Activated CD4-positive, alpha-beta memory T cell treated with anti-CD3 and anti-CD28 coated beads for 36 hours (primary cell): ENCODE measurements around the gene ZNF14. TPM values are rescaled to one million over a fixed set of nuclear protein-coding genes. Genes with fewer than 3 reads are reported as not detected.

Experiments
- CTCF ChIA-PET: fragments of 350-600 bp; sonication (Branson Sonifier 250); formaldehyde crosslinking; loops from one replicate; lab custom pipeline; 2021; ENCODE audit warnings: antibody characterized with exemption, inconsistent platforms; lab: Charles Lee
- POLR2A ChIA-PET: fragments of 350-600 bp; sonication (Branson Sonifier 250); formaldehyde crosslinking; loops from one replicate; lab custom pipeline; 2021; ENCODE audit warnings: antibody characterized with exemption; lab: Charles Lee
- DNase-seq: peaks from one replicate; pipeline ENCODE4 v3.0.0-alpha.2; 2020
- H3K27ac Mint-ChIP-seq: one replicate; pipeline ENCODE4 v1.8.0; 2021; ENCODE audit warnings: mixed read lengths
- H3K27me3 Mint-ChIP-seq: one replicate; pipeline ENCODE4 v1.8.0; 2021; ENCODE audit warnings: mixed read lengths
- H3K36me3 Mint-ChIP-seq: one replicate; pipeline ENCODE4 v1.8.0; 2021; ENCODE audit warnings: mixed read lengths
- H3K4me1 Mint-ChIP-seq: one replicate; pipeline ENCODE4 v1.8.0; 2021; ENCODE audit warnings: low read depth, mixed read lengths
- H3K4me3 Mint-ChIP-seq: one replicate; pipeline ENCODE4 v1.8.0; 2021; ENCODE audit warnings: mild to moderate bottlenecking, mixed read lengths
- H3K9me3 Mint-ChIP-seq: one replicate; pipeline ENCODE4 v1.8.0; 2021; ENCODE audit warnings: mixed read lengths
- intact Hi-C: fragments of 100-400 bp; cut with micrococcal nuclease; formaldehyde crosslinking; loops from one replicate; pipeline ENCODE4 v1.15.1; 2023
- total RNA-seq, 2 experiments: library from RNA; stranded (reverse); gene quantifications; one replicate each; pipeline ENCODE4 v1.2.3, GENCODE V29; 2021

Gene ZNF14
- total RNA-seq, 2 experiments from 2014 or later: 6.8 to 7.9 TPM

DNA sequence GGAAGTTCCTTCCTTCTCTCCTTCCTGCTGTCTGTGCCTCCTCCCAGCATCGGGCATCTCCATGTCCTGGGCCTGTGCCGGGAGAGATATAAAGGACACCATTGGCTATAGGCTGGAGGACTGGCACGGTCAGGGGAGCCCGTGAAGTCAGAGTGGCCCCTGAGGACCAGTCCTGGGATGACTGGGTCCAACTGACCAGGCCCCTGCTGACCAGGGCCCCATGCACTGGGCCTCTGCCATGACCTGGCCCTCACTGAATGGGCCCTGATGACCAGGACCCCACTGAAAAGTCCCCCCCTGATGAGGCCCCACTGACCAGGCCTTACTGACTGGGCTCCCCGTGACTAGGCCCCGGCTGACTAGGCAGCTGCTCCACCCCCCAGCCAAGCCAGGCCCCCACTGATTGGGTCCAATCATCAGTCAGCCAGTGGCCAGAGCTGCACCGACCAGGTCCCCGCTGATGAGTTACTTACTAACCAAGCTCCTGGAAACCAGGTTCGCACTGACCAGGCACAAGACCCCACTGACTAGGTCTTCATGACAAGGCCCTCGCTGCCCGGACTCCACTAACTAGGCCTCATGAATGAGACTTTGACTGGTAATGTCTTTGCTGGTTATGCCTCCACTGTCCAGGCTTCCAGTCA is 20.0 kb upstream of the ZNF14 start:
- intact Hi-C loops: no loop called here
- POLR2A ChIA-PET: no interaction called here
- no peaks in the 10 kb centered on the region for H3K27me3 Mint-ChIP-seq
- no peak for DNase-seq
- CTCF ChIA-PET: no interaction called here
- no peaks in the 10 kb centered on the region for H3K36me3 Mint-ChIP-seq
- no peak overlapping the region for H3K4me3 Mint-ChIP-seq
- H3K9me3 Mint-ChIP-seq: no peaks in the 10 kb centered on the region
- H3K27ac Mint-ChIP-seq: no peak overlapping the region
- H3K4me1 Mint-ChIP-seq: no peaks in the 10 kb centered on the region

DNA sequence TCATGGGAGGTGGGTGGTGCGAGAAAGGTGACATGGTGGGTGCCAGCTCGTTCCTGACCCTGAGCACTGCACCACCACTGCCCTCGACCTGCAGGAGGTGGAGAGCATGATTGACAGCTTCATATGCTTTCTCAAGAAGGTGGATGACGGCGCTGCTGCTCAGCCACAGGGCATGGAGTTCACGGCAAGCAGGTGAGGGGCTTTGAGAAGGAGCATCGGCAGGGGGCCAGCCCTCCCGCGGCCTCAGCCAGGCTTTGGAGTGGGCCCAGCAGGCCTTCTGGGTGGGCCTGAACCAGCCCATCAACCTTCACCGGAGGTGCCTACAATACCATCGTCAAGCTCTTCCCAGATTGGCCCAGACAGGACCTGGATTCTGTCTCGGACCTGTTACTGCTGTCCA is 18.9 kb upstream of the ZNF14 start:
- Mint-ChIP-seq H3K27ac (no peak overlapping the region), H3K4me1 (no peaks in the 10 kb centered on the region), H3K36me3 (no peaks in the 10 kb centered on the region), H3K4me3 (no peak overlapping the region), H3K27me3 (no peaks in the 10 kb centered on the region), H3K9me3 (no peaks in the 10 kb centered on the region)
- ChIA-PET CTCF (interaction anchor here (0.5 kb wide), 1 partner anchor 202 kb away, joined by 3 read pairs; no protein-coding TSS in a partner anchor), POLR2A (no interaction called here)
- no peak for DNase-seq
- intact Hi-C loops: no loop called here

DNA sequence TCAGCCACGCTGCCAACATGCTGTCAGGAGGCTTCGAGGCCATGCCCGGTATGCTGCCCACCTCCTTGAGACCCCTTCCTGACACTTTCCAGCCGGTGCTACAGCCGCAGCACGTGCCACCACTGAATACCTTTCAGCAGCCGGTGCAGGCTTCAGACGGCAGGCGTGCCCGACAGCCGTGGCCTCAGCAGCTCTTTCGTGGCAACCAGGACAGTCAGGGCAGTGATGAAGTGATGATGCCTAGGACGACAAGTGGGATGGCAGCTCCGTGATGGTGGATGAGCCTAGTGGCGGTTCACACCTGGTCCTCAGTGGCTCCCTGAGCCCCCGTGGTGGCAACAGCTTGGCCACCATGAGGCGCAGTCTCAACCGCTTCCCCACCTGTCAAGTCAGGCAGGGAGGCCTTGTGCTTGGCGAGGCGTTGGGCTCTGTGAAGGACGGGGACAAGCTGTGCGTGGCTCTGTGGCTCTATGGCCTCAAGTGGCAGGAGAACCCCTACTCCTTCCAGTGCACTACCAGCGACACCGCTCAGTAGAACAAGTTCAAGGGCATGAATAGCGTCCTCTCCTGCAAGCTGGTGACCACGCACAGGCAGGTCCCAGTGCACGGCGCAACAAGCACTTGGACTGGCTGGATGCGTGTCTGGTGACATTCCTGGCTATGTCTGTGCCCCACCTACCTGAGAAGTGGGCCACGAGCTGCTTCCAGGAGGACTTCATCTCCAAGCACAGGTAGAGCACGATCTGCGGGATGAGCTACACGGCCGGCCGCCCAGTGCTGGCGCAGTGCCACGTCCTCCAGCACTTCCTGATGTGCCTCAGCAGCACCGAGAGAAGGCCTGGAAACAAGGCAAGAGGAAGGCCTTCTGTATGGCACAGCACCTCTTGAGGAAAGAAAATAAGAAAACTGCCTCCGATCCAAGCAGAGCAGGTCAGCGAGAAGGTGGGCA is 18.2 kb upstream of the ZNF14 start:
- intact Hi-C loops: no loop called here
- Mint-ChIP-seq H3K27me3 (no peaks in the 10 kb centered on the region), H3K9me3 (no peaks in the 10 kb centered on the region), H3K4me1 (no peaks in the 10 kb centered on the region), H3K27ac (no peak overlapping the region), H3K4me3 (no peak overlapping the region), H3K36me3 (no peaks in the 10 kb centered on the region)
- ChIA-PET CTCF (no interaction called here), POLR2A (no interaction called here)
- no peak for DNase-seq

DNA sequence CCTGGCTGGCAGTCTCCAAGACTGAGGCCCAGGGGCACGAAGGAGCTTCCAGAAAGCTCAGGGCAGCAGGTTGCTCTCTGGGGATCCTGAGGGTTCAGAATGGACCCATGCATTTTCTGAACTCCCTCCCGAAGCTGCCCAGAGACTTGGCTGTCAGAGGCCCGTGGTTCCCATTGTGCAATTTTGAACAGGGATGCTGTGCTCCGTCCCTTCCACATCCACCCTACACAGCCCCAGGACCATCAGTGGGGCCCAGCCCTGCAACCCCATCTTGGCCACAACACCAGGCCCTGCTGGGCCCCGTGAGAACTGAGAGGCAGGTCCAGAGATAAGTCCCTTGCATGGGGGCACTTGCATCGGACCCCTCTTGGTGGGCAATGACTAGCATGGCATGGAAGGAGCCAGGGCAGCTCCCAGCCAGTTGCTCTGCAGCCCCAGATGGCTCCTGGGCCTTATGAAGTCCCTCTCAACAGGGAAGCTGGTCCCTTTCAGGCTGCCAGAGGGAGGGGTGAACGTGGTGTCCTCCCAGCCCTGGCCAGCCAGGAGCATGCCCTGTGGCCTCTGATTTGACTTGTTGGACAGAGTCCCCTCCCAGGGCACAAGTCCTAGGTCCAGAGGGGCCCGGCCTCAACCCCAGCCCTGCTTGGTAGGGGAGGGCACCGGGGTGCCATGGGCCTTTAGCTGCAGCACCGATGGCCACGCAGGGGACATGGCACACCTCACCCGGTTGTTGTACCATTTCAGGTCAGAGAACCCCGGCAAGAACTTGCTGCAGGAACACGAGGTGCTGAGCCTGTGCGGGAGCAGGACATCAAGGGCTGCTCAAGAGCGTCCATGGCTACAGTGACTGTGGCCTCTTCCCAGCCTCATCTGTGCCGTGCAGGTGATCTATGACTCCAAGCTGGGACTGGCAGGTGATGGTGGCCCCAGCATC is 17.3 kb upstream of the ZNF14 start:
- H3K9me3 Mint-ChIP-seq: no peaks in the 10 kb centered on the region
- no peak overlapping the region for H3K4me3 Mint-ChIP-seq
- H3K4me1 Mint-ChIP-seq: no peaks in the 10 kb centered on the region
- ChIA-PET CTCF (no interaction called here), POLR2A (no interaction called here)
- no peaks in the 10 kb centered on the region for H3K27me3 Mint-ChIP-seq
- H3K27ac Mint-ChIP-seq: no peak overlapping the region
- DNase-seq: no peak
- H3K36me3 Mint-ChIP-seq: no peaks in the 10 kb centered on the region
- intact Hi-C loops: no loop called here

DNA sequence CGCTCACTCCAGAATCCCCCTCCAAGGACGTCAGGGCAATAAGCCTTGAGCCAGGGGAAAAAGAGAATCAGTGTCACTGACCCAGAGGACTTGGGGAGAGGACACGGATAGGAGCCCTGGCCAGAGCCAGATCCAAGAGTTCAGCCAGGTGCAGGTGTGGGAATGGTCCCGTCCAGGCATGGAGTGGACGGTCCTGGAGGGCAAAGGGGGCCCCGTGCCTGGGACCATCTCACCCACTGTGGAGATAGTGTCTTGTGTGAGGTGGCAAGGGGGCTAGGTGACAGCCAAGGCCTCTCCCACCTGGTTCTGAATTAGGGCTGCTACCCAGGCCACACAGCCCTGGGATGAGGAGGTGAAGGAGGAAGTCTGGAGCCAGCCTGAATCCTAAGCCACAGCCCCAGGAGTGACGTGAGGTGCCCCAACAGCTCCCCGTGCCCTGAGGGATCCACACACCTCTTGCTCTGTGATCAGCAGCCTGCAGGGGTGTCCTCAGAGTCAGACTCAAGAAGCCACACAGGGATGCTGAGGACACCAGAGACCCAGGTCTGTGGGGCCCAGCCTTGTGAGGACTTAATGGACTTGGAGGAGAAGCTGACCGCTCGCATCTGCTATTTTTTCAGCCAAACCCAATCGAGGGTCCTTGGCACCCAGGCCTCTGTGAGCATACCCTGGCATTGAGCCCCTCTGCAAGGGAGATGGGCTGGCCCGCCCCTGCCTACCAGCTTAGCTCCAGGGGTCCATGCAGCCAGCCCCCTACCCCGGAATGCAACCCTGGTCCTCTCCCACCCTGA is 16.4 kb upstream of the ZNF14 start:
- H3K27me3 Mint-ChIP-seq: no peaks in the 10 kb centered on the region
- ChIA-PET POLR2A (no interaction called here), CTCF (no interaction called here)
- DNase-seq: no peak
- H3K4me3 Mint-ChIP-seq: no peak overlapping the region
- no peak overlapping the region for H3K27ac Mint-ChIP-seq
- H3K9me3 Mint-ChIP-seq: no peaks in the 10 kb centered on the region
- H3K4me1 Mint-ChIP-seq: no peaks in the 10 kb centered on the region
- intact Hi-C loops: no loop called here
- no peaks in the 10 kb centered on the region for H3K36me3 Mint-ChIP-seq

DNA sequence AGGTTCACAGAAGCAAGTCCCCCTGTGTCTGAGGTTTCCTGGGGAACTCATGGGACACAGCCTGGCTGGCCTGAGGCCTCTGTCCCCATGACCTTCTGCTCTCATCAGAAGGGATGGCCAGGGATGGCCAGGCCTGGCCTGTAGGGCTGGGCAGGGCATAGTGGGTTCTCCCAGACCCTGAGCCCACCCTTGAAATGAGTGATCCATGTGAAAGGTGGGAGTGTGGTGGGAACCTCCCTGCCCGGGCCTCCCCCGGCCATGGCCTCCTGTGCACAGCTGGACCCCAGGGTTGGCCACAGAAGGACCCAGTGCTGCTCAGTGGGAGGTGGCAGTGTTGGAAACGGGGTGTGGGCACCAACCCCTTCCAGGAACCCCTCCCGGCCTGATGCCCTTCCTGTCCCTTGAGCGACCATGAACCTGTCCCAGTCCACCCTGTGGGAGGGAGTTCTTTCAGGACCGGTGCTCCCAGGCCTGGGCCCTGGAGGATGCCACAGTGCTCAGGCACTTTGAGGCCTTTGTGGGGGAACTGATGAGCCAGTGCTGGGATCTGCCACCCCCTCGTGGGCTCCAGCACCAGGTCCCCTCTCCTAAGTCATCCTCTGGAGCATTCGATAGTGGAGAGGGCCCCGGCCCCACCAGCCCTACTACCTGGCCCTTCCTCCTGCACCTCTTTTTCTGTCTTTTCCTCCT is 15.5 kb upstream of the ZNF14 start:
- Mint-ChIP-seq H3K9me3 (no peaks in the 10 kb centered on the region), H3K36me3 (no peaks in the 10 kb centered on the region), H3K27ac (no peak overlapping the region), H3K4me3 (no peak overlapping the region), H3K27me3 (no peaks in the 10 kb centered on the region), H3K4me1 (no peaks in the 10 kb centered on the region)
- no peak for DNase-seq
- CTCF ChIA-PET: no interaction called here
- POLR2A ChIA-PET: no interaction called here
- intact Hi-C loops: no loop called here

DNA sequence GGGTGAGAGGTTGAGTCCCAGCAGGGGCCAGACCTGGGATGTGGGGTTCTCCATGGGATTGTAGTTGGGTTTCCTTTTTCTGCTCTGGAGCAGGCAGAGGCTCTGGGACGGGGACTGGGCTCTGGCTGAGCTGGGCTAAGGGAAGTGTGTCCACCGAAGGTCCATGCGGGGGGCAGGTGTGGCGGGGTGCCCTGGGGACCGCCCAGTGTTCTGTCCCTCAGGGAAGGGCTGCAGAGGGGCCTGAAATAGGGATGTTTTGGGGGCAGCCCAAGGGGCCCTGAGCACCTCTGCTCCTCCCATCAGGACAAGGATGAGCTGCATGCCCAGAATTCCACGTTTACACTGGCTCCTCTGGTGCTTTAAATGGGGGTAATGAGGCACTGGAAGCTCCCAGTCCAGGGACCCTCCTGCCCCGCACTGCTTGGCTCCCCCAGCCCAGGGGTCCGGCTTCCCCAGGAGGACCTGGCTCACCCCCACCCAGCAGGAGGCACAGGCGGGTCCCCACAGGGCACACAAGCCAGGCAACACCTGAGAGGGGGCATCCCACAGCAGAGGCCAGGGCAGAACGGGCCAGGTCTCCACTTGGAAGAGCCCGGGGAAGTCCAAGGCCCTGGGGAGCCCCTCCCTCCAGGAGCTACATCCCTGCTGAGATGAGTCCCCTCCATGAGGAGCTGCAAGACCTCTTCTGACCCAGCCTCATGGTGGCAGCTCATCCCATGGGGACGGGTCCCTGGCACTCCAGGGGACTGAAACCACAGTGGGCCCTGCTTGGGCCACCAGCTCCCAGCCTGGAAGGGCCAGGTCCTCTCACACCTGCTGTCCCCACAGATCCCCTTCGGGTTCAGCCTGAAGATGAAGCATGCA is 14.7 kb upstream of the ZNF14 start:
- no peaks in the 10 kb centered on the region for H3K9me3 Mint-ChIP-seq
- H3K4me3 Mint-ChIP-seq: no peak overlapping the region
- DNase-seq: no peak
- intact Hi-C loops: no loop called here
- ChIA-PET CTCF (no interaction called here), POLR2A (no interaction called here)
- H3K27ac Mint-ChIP-seq: no peak overlapping the region
- no peaks in the 10 kb centered on the region for H3K4me1 Mint-ChIP-seq
- H3K27me3 Mint-ChIP-seq: no peaks in the 10 kb centered on the region
- H3K36me3 Mint-ChIP-seq: no peaks in the 10 kb centered on the region

DNA sequence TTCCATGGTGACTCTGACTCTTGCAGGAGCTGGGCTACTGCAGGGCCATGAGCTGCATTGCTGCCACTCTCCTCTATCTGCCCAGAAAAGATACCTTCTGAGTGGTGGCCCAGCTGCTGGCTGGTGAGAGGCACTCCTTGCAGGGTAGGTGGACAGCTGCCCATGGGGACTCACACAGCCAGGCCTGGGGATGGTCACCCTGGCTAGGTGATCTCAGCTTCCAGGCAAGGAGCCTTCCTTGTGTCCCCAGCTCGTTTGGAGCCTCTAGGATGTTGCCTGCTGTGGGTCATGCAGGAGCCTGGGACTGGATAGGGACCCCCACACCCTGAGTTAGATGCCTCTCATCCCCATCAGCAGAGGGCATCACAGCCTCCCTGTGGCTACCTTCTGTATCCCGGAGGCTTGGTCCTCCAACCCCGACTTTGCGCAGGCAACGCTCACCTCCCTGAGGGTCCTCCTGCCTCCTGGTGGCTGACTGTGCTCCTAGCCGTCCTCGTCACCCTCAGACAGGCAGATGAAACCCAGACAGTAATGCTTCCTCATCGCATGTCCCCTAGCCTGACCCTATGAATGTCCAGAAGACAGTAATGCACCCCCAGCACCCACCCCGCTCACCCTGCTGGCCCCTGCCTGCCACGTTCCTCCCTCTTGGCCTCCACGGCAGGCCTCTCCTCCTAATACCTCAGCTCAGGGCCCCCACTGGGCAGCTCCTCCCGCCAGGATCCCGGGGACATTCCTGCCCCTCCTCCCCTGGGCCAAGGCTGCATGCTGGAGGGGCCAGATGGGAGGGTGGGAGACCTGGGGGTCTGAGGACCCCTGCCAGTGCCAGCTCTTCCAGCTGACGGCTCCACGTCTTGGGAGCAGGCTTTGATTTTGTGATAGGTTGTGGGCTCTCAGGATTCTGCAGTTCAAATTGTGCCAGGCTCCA is 13.6 kb upstream of the ZNF14 start:
- H3K4me3 Mint-ChIP-seq: no peak overlapping the region
- DNase-seq: no peak
- ChIA-PET CTCF (no interaction called here), POLR2A (interaction anchor here (1.4 kb wide), 1 partner anchor 13 kb away, joined by 3 read pairs; the partner anchor contains the start of gene ZNF14)
- no peaks in the 10 kb centered on the region for H3K27me3 Mint-ChIP-seq
- intact Hi-C loops: no loop called here
- H3K36me3 Mint-ChIP-seq: no peaks in the 10 kb centered on the region
- H3K9me3 Mint-ChIP-seq: no peaks in the 10 kb centered on the region
- no peaks in the 10 kb centered on the region for H3K4me1 Mint-ChIP-seq
- no peak overlapping the region for H3K27ac Mint-ChIP-seq

DNA sequence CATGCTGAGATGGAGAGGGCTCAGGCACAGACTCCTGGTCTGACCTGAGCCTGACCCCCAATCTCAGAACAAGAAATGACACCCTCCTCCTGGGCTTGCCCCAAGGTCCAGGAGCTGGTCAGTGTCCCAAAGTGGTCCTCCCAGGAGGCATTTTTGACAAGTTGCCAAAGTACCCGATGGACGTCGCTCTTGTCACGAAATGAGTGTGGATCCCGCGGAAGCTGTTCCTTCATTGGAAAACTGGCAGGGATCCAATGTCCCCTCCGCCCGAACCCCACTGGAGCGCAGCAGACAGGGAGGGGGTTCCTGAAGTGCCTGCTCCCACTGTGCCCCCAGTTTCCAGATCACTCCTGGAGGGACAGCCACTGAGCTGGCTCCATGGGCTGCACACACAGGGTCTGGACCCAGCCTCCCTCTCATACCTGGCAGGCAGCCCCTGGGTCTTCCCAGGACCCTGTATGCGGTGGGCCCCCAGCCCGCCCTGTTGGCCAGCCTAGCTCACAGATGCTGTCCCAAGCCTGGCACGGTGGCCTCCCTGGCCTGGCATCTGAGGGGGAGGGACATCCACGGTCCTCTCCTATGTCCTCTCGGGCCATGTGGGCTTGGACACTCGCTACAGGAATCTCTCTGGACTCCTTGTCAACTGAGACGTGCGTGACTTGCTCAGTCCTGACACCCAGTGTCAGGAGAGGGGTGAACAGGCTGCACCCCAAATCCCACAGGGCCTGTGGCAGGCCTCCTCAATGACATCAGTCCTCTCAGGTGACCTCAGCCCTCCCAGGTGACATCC is 12.8 kb upstream of the ZNF14 start:
- H3K4me1 Mint-ChIP-seq: no peaks in the 10 kb centered on the region
- no peaks in the 10 kb centered on the region for H3K27me3 Mint-ChIP-seq
- H3K9me3 Mint-ChIP-seq: no peaks in the 10 kb centered on the region
- intact Hi-C loops: no loop called here
- no peak overlapping the region for H3K4me3 Mint-ChIP-seq
- H3K27ac Mint-ChIP-seq: no peak overlapping the region
- H3K36me3 Mint-ChIP-seq: no peaks in the 10 kb centered on the region
- CTCF ChIA-PET: no interaction called here
- POLR2A ChIA-PET: interaction anchor here (1.4 kb wide), 1 partner anchor 13 kb away, joined by 3 read pairs; the partner anchor contains the start of gene ZNF14
- DNase-seq: peak; percentile 21
